K562 (cell line): ENCODE data around the gene ETV3L. TPM values are rescaled to one million over a fixed set of nuclear protein-coding genes. Genes with fewer than 3 reads are reported as not detected.

Experiments
- HDAC3 ChIP-seq: fragments of 450-650 bp; IDR thresholded peaks from 2 replicates; pipeline ENCODE4 v1.6.1; 2018; ENCODE audit warnings: borderline replicate concordance, mild to moderate bottlenecking, moderate library complexity; ENCODE audit not compliant: partially characterized antibody
- HMGN3 ChIP-seq: IDR thresholded peaks from 2 replicates; pipeline ENCODE4 v1.6.1; 2011; ENCODE audit warnings: borderline replicate concordance, low read depth, mild to moderate bottlenecking, mixed read lengths, low read length; ENCODE audit not compliant: insufficient read length; ENCODE audit errors: extremely low read depth
- KLF10 ChIP-seq: fragments of 250-450 bp; sonication (Bioruptor Pico); IDR thresholded peaks from 2 replicates; pipeline ENCODE4 v1.6.1; 2021; ENCODE audit warnings: matching md5 sums
- NCOA6 ChIP-seq: fragments of 450-650 bp; IDR thresholded peaks from 2 replicates; pipeline ENCODE4 v1.6.1; 2017; ENCODE audit warnings: mild to moderate bottlenecking
- THRAP3 ChIP-seq: fragments of 450-650 bp; IDR thresholded peaks from 2 replicates; pipeline ENCODE4 v1.6.1; 2016; ENCODE audit warnings: mild to moderate bottlenecking, inconsistent platforms, borderline replicate concordance
- ZNF175 ChIP-seq: fragments of 200-800 bp; sonication (Bioruptor generic); IDR thresholded peaks from 2 replicates; pipeline ENCODE4 v1.6.1; 2016; ENCODE audit warnings: low read depth, mild to moderate bottlenecking, missing genetic modification characterization, missing compliant biosample characterization
- ZNF408 ChIP-seq: fragments of 250-450 bp; sonication (Bioruptor Pico); IDR thresholded peaks from 2 replicates; pipeline ENCODE4 v1.4.0; 2020; ENCODE audit warnings: low read depth, mild to moderate bottlenecking, moderate library complexity
- polyA plus RNA-seq, 8 experiments: library from polyadenylated mRNA; depleted of rRNA in 4 of 8; stranded (reverse) in 5 of 8; unstranded in 3 of 8; fragments of >200 nt; fragmentation: Nextera tagmentation in 2 of 8; fragmentation: Illumina TruSeq in 1 of 8; extraction: Ambion mirVana in 2 of 8; extraction: Trizol in 1 of 8; gene quantifications; 2 replicates each; pipeline versions ENCODE4 v1.2.1 to v1.2.3, GENCODE V29; 2011 to 2014; ENCODE audit warnings: inconsistent platforms in 1 of 8, missing spikeins in 1 of 8
- total RNA-seq, 7 experiments: library from RNA; depleted of rRNA in 6 of 7; stranded (reverse); fragments of >200 nt in 6 of 7; fragmentation: Illumina TruSeq in 2 of 7; extraction: Trizol in 2 of 7; gene quantifications; 2 replicates each; pipeline versions ENCODE4 v1.2.1 to v1.2.3, GENCODE V29; 2011 to 2021; ENCODE audit warnings: low replicate concordance in 1 of 7
- TF ChIP-seq, protein P1 (sequence below): sonication (generic); formaldehyde crosslinking; IDR thresholded peaks from 2 replicates; pipeline ENCODE4 v1.8.0; 2022; ENCODE audit warnings: mild to moderate bottlenecking, missing genetic modification reagents
- TF ChIP-seq, protein P2 (sequence below): fragments of 250-450 bp; sonication (Bioruptor Pico); IDR thresholded peaks from 2 replicates; pipeline ENCODE4 v1.9.0; 2021; ENCODE audit warnings: mild to moderate bottlenecking, inconsistent platforms
- TF ChIP-seq, protein P3 (sequence below): fragments of 250-450 bp; sonication (Bioruptor Pico); IDR thresholded peaks from 2 replicates; pipeline ENCODE4 v1.8.0; 2022; ENCODE audit warnings: moderate library complexity, mild to moderate bottlenecking, inconsistent platforms
- TF ChIP-seq, protein P4 (sequence below): sonication (generic); formaldehyde crosslinking; IDR thresholded peaks from 2 replicates; pipeline ENCODE4 v1.4.0; 2020; ENCODE audit warnings: mild to moderate bottlenecking, missing genetic modification reagents
- TF ChIP-seq, protein P5 (sequence below): fragments of 250-450 bp; sonication (Bioruptor Pico); IDR thresholded peaks from 2 replicates; pipeline ENCODE4 v1.5.0; 2020; ENCODE audit warnings: mild to moderate bottlenecking

ETV3L gene
- total and polyA plus RNA-seq, 9 of the 15 experiments (the other 6 are each of a cell fraction or from before 2014, with no cell fraction given): not detected

DNA sequence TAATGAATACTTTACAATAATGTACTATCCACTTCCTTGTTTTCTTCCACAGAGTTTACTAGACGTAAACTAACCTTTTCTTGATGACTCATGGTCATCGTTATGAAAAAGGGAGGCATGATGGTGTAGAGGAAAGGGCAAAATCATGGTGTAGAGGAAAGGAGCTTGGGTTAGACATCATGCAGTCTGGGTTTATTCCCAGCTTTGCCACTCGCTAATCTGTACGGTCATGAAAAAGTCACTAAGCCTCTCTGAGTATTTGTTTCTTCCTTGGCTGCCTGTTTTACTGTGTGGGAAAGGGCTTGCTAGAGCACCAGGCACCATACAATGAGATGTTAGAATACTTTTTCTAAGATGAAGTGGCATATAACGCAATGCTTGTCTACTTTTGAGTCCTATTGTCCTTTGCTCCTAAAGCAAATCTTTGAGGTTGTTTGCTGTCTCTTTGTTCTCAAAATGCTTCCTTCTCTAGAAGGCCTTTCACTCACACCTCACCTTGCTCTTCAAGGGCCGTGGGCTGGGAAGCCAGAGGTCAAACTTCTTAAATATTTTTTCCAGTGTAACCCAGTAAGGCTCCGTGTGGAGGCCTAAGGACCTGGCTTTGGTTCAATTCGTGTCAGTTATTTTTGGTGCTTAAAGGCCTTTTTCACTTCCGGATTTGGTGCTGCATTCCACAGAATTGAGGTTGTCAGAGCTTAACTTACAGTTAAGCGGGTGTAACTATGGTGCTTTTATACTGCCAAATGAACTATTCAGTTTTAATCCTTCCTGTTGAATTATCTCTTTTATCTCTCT, 48.5 kb upstream of the ETV3L start (continued):
- TF ChIP-seq, protein P1, sequence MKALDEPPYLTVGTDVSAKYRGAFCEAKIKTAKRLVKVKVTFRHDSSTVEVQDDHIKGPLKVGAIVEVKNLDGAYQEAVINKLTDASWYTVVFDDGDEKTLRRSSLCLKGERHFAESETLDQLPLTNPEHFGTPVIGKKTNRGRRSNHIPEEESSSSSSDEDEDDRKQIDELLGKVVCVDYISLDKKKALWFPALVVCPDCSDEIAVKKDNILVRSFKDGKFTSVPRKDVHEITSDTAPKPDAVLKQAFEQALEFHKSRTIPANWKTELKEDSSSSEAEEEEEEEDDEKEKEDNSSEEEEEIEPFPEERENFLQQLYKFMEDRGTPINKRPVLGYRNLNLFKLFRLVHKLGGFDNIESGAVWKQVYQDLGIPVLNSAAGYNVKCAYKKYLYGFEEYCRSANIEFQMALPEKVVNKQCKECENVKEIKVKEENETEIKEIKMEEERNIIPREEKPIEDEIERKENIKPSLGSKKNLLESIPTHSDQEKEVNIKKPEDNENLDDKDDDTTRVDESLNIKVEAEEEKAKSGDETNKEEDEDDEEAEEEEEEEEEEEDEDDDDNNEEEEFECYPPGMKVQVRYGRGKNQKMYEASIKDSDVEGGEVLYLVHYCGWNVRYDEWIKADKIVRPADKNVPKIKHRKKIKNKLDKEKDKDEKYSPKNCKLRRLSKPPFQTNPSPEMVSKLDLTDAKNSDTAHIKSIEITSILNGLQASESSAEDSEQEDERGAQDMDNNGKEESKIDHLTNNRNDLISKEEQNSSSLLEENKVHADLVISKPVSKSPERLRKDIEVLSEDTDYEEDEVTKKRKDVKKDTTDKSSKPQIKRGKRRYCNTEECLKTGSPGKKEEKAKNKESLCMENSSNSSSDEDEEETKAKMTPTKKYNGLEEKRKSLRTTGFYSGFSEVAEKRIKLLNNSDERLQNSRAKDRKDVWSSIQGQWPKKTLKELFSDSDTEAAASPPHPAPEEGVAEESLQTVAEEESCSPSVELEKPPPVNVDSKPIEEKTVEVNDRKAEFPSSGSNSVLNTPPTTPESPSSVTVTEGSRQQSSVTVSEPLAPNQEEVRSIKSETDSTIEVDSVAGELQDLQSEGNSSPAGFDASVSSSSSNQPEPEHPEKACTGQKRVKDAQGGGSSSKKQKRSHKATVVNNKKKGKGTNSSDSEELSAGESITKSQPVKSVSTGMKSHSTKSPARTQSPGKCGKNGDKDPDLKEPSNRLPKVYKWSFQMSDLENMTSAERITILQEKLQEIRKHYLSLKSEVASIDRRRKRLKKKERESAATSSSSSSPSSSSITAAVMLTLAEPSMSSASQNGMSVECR (CRISPR knock-in tag): no peak
- no peak for TF ChIP-seq ZNF408 (CRISPR knock-in tag)
- TF ChIP-seq, protein P2, sequence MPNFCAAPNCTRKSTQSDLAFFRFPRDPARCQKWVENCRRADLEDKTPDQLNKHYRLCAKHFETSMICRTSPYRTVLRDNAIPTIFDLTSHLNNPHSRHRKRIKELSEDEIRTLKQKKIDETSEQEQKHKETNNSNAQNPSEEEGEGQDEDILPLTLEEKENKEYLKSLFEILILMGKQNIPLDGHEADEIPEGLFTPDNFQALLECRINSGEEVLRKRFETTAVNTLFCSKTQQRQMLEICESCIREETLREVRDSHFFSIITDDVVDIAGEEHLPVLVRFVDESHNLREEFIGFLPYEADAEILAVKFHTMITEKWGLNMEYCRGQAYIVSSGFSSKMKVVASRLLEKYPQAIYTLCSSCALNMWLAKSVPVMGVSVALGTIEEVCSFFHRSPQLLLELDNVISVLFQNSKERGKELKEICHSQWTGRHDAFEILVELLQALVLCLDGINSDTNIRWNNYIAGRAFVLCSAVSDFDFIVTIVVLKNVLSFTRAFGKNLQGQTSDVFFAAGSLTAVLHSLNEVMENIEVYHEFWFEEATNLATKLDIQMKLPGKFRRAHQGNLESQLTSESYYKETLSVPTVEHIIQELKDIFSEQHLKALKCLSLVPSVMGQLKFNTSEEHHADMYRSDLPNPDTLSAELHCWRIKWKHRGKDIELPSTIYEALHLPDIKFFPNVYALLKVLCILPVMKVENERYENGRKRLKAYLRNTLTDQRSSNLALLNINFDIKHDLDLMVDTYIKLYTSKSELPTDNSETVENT: no peak
- TF ChIP-seq, protein P3, sequence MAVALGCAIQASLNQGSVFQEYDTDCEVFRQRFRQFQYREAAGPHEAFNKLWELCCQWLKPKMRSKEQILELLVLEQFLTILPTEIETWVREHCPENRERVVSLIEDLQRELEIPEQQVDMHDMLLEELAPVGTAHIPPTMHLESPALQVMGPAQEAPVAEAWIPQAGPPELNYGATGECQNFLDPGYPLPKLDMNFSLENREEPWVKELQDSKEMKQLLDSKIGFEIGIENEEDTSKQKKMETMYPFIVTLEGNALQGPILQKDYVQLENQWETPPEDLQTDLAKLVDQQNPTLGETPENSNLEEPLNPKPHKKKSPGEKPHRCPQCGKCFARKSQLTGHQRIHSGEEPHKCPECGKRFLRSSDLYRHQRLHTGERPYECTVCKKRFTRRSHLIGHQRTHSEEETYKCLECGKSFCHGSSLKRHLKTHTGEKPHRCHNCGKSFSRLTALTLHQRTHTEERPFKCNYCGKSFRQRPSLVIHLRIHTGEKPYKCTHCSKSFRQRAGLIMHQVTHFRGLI (CRISPR knock-in tag): no peak
- TF ChIP-seq ZNF175 (CRISPR knock-in tag): no peak
- TF ChIP-seq THRAP3: no peak
- TF ChIP-seq, protein P4, sequence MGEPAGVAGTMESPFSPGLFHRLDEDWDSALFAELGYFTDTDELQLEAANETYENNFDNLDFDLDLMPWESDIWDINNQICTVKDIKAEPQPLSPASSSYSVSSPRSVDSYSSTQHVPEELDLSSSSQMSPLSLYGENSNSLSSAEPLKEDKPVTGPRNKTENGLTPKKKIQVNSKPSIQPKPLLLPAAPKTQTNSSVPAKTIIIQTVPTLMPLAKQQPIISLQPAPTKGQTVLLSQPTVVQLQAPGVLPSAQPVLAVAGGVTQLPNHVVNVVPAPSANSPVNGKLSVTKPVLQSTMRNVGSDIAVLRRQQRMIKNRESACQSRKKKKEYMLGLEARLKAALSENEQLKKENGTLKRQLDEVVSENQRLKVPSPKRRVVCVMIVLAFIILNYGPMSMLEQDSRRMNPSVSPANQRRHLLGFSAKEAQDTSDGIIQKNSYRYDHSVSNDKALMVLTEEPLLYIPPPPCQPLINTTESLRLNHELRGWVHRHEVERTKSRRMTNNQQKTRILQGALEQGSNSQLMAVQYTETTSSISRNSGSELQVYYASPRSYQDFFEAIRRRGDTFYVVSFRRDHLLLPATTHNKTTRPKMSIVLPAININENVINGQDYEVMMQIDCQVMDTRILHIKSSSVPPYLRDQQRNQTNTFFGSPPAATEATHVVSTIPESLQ (CRISPR knock-in tag): no peak
- TF ChIP-seq HMGN3: no peak
- TF ChIP-seq HDAC3: no peak
- 0 out of 2 replicates have a peak, but pooled peaks have one; percentile 25 for TF ChIP-seq NCOA6
- TF ChIP-seq, protein P5, sequence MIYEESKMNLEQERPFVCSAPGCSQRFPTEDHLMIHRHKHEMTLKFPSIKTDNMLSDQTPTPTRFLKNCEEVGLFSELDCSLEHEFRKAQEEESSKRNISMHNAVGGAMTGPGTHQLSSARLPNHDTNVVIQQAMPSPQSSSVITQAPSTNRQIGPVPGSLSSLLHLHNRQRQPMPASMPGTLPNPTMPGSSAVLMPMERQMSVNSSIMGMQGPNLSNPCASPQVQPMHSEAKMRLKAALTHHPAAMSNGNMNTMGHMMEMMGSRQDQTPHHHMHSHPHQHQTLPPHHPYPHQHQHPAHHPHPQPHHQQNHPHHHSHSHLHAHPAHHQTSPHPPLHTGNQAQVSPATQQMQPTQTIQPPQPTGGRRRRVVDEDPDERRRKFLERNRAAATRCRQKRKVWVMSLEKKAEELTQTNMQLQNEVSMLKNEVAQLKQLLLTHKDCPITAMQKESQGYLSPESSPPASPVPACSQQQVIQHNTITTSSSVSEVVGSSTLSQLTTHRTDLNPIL: no peak
- TF ChIP-seq KLF10 (CRISPR knock-in tag): no peak
